Right atrium auricular region (tissue), 2 donors: ENCODE measurements around the gene COG2. TPM values are rescaled to one million over a fixed set of nuclear protein-coding genes. Genes with fewer than 3 reads are reported as not detected.
"Not testable (repeated sequence)": the region's sequence is repeated elsewhere in the genome, so short reads cannot be mapped to it uniquely, and the experiment has no call there.

ENCODE experiments used
- DNase-seq: peaks from one replicate; pipeline ENCODE4 v3.0.0-alpha.2; 2019; ENCODE audit warnings: low spot score
- H3K27ac ChIP-seq, 2 donors: fragments of 200-600 bp; sonication (generic); 1 replicate in 1 of 2; 2 replicates in 1 of 2; pipeline ENCODE4 v1.5.1; 2016 to 2019
- H3K27me3 ChIP-seq, 2 donors: fragments of 200-600 bp; sonication (generic); one replicate each; pipeline versions ENCODE4 v1.5.1 to v1.6.0; 2017 to 2019
- H3K36me3 ChIP-seq: fragments of 200-600 bp; sonication (generic); one replicate; pipeline ENCODE4 v1.5.1; 2016
- H3K4me1 ChIP-seq, 2 donors: fragments of 200-600 bp; sonication (generic); one replicate each; pipeline versions ENCODE4 v1.5.1 to v1.6.0; 2017 to 2019
- H3K4me3 ChIP-seq, 2 donors: fragments of 200-600 bp; sonication (generic); 1 replicate in 1 of 2; 2 replicates in 1 of 2; pipeline ENCODE4 v1.5.1; 2017 to 2019; ENCODE audit warnings: mild to moderate bottlenecking in 1 of 2, moderate library complexity in 1 of 2
- H3K9me3 ChIP-seq, 2 donors: fragments of 200-600 bp; sonication (generic); one replicate each; pipeline ENCODE4 v1.5.1; 2019
- total RNA-seq, 2 donors: library from RNA; depleted of rRNA; stranded (reverse); fragments of >200 nt; gene quantifications; one replicate each; pipeline ENCODE4 v1.1.0, GENCODE V29; 2016
- TF ChIP-seq, protein P1 (sequence below), 2 donors: fragments of 200-600 bp; sonication (generic); IDR thresholded peaks; one replicate each; pipeline ENCODE4 v1.5.1; 2019; ENCODE audit warnings: antibody characterized with exemption in 2 of 2

Gene COG2
- total RNA-seq, 2 donors from 2014 or later = 27.6 to 34.7 TPM

DNA sequence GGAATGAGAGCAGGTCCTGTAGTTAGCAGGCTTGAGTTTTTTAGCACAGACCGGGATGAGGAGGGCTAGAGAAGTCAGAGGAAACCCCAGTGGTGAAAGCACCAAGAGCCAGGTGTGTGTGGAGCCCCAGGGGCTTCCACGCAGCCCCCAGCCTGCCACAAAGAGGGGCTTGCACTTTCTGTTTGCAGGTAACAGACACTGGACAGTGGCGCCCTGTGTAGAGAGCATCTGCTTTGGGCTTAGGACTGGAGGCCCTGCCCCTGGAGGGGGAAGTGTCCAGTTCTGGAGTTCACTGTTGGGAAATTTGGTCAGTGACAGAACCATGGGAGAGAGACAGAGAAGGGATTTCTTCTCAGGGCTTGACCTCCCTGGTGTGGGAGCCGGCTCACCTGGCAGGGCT lies 52.2 kb downstream of the COG2 start:
- Histone ChIP-seq H3K36me3 (peaks cover 45% of the 10 kb centered on the region), H3K9me3 (no peaks in the 10 kb centered on the region), H3K27me3 (no peaks in the 10 kb centered on the region), H3K4me1 (peaks cover 0 to 10% of the 10 kb centered on the region in 2 donors), H3K27ac (no peak overlapping the region), H3K4me3 (no peak overlapping the region)
- DNase-seq = no peak
- TF ChIP-seq, protein P1, sequence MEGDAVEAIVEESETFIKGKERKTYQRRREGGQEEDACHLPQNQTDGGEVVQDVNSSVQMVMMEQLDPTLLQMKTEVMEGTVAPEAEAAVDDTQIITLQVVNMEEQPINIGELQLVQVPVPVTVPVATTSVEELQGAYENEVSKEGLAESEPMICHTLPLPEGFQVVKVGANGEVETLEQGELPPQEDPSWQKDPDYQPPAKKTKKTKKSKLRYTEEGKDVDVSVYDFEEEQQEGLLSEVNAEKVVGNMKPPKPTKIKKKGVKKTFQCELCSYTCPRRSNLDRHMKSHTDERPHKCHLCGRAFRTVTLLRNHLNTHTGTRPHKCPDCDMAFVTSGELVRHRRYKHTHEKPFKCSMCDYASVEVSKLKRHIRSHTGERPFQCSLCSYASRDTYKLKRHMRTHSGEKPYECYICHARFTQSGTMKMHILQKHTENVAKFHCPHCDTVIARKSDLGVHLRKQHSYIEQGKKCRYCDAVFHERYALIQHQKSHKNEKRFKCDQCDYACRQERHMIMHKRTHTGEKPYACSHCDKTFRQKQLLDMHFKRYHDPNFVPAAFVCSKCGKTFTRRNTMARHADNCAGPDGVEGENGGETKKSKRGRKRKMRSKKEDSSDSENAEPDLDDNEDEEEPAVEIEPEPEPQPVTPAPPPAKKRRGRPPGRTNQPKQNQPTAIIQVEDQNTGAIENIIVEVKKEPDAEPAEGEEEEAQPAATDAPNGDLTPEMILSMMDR (IDR thresholded peaks at IDR 0.05) = no peak

DNA sequence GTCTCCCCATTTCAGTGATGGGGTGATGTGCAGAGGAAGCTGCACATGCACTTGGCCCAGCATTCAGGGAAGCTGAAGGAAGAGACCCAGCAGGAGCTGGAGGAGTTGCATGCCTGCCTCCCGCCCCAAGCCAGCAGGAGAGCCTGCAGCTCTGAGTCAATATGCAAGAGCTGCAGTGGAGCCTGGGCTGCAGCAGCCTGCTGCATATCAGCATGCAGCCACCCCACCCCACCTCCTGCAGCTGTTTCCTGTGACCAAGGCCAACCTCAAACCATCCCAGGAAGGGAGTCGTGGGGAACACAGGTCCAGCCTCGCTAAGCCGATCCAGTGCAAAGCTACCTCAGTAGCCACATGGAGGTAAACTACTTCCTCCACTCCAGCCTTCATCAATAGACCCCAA lies 52.7 kb downstream of the COG2 start:
- TF ChIP-seq, protein P1 (IDR thresholded peaks at IDR 0.05) = no peak
- no peaks in the 10 kb centered on the region for H3K9me3 ChIP-seq
- no peak for DNase-seq
- no peak overlapping the region for H3K27ac ChIP-seq
- peaks cover 0 to 10% of the 10 kb centered on the region in 2 donors for H3K4me1 ChIP-seq
- no peaks in the 10 kb centered on the region for H3K27me3 ChIP-seq
- H3K36me3 ChIP-seq = peaks cover 40% of the 10 kb centered on the region
- H3K4me3 ChIP-seq = no peak overlapping the region

DNA sequence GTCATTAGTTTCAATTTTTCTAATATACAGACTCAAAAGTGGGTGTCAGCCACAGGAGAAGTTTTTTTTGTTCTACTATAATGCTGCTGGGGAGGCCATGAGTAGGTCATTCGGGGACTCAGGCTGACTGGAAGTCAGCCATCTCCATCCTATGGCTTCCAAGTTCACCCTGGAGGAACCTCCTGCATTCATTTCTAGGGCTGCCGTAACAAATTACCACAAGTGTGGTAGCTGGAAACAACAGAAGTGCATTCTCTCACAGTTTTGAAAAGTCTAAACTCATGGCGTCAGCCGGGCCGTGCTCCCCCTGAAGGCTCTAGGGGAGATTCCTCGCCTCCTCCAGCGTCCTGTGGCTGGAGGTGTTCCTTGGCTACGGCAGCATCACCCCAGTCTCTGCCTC lies 53.9 kb downstream of the COG2 start:
- no peak for DNase-seq
- Histone ChIP-seq H3K4me3 (no peak overlapping the region), H3K27ac (no peak overlapping the region), H3K4me1 (peaks cover 0 to 10% of the 10 kb centered on the region in 2 donors), H3K9me3 (no peaks in the 10 kb centered on the region), H3K27me3 (no peaks in the 10 kb centered on the region), H3K36me3 (peaks cover 28% of the 10 kb centered on the region)
- TF ChIP-seq, protein P1 (IDR thresholded peaks at IDR 0.05) = no peak

DNA sequence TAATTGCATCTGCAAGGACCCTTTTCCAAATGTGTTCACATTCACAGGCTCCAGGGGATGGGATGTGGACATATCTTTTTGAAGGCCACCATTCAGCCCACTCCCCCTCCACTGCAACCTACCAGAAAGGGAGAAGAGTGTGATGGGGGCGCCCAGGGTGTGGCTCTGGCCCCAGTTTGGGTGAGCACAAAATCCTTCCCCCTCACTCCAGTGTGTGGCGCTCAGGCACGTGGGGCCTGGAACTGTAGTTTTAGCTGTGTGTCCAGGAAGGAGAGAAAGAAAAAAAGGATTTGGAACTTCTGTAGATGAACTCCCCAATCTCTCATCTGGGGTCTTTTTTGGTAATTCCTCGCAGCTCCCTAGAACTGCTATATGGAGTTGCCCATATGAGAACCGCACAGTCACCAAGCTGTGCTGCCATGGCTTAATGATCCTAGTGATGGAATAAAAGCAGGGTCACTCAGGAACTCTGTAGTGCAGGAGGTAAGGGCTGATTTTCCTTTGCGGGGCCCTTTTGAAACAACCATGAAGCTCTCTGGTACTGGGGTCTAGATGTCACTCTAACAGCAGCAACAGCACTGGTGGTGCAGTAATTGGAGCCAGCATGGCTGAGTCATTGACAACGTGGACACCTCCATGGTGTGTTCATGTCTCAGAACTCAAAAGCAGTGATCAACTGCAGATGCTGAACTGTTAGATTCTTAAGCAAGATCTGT lies 54.6 kb downstream of the COG2 start:
- Histone ChIP-seq H3K27ac (no peak overlapping the region), H3K9me3 (no peaks in the 10 kb centered on the region), H3K36me3 (peaks cover 22% of the 10 kb centered on the region), H3K4me1 (peaks cover 0 to 10% of the 10 kb centered on the region in 2 donors), H3K4me3 (no peak overlapping the region), H3K27me3 (no peaks in the 10 kb centered on the region)
- TF ChIP-seq, protein P1 (IDR thresholded peaks at IDR 0.05) = no peak
- DNase-seq = no peak

DNA sequence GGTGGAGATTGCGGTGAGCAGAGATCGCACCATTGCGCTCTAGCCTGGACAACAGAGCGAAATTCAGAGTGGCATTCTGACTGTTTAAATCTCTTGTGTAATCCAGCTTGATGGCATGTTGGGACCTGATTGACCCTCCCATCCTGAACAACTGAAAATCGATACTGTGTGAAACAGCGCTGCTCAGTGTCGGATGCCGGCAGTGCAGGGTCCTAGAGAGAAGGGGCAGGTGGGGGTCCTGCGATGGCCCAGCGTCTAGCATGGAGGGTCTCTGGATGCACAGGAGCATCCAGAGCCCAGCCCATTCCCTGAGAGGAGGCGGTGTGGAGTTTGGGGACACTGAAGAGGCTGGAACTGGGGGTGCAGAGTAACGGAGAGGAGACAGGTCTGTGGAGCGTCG lies 55.8 kb downstream of the COG2 start:
- Histone ChIP-seq H3K4me3 (no peak overlapping the region), H3K27me3 (no peaks in the 10 kb centered on the region), H3K36me3 (peaks cover 16% of the 10 kb centered on the region), H3K27ac (no peak overlapping the region), H3K4me1 (peaks cover 0 to 10% of the 10 kb centered on the region in 2 donors), H3K9me3 (no peaks in the 10 kb centered on the region)
- TF ChIP-seq, protein P1 (IDR thresholded peaks at IDR 0.05) = no peak
- no peak for DNase-seq

DNA sequence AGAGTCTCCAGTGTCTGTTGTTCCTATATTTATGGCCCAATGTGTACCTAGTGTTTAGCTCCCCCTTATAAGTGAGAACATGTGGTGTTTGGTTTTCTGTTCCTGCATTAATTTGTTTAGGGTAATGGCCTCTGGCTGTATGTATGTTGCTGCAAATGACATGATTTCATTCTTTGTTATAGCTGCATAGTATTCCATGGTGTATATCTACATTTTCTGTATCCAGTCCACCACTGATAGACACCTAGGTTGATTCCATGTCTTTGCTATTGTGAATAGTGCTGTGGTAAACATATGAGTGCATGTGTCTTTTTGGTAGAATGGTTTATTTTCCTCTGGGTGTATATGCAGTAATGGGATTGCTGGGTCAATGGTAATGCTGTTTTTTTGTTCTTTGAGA lies 56.7 kb downstream of the COG2 start:
- H3K27me3 ChIP-seq, H3K27ac ChIP-seq, DNase-seq, H3K4me1 ChIP-seq, H3K9me3 ChIP-seq, H3K4me3 ChIP-seq: not testable (repeated sequence)
- peaks cover 15% of the 10 kb centered on the region for H3K36me3 ChIP-seq
